Suprapubic skin (tissue), 4 donors: Measurements from ENCODE around the gene MICB. TPM values are rescaled to one million over a fixed set of nuclear protein-coding genes. Genes with fewer than 3 reads are reported as not detected.

Source experiments
- DNase-seq, 2 donors: peaks; one replicate each; pipeline ENCODE4 v3.0.0-alpha.2; 2019; ENCODE audit warnings: low spot score in 2 of 2
- H3K27ac ChIP-seq: fragments of 200-600 bp; sonication (generic); one replicate; pipeline ENCODE4 v1.5.1; 2019
- H3K27me3 ChIP-seq: fragments of 200-600 bp; sonication (generic); one replicate; pipeline ENCODE4 v1.5.1; 2019
- H3K36me3 ChIP-seq: fragments of 200-600 bp; sonication (generic); one replicate; pipeline ENCODE4 v1.5.1; 2019
- H3K4me1 ChIP-seq: fragments of 200-600 bp; sonication (generic); one replicate; pipeline ENCODE4 v1.5.1; 2019
- H3K4me3 ChIP-seq: fragments of 200-600 bp; sonication (generic); one replicate; pipeline ENCODE4 v1.5.1; 2019; ENCODE audit warnings: mild to moderate bottlenecking
- H3K9me3 ChIP-seq: fragments of 200-600 bp; sonication (generic); one replicate; pipeline ENCODE4 v1.5.1; 2019
- EP300 ChIP-seq: sonication (generic); formaldehyde crosslinking; IDR thresholded peaks from one replicate; pipeline ENCODE4 v1.6.1; 2017; ENCODE audit warnings: antibody characterized with exemption
- POLR2A ChIP-seq, 2 donors: fragments of 450-650 bp; IDR thresholded peaks; one replicate each; pipeline ENCODE4 v1.6.1; 2017; ENCODE audit warnings: antibody characterized with exemption in 2 of 2, mild to moderate bottlenecking in 2 of 2, moderate library complexity in 2 of 2
- POLR2AphosphoS5 ChIP-seq, 3 donors: sonication (generic); formaldehyde crosslinking; IDR thresholded peaks; one replicate each; pipeline ENCODE4 v1.6.1; 2017; ENCODE audit warnings: antibody characterized with exemption in 3 of 3
- WGBS: methylation state at CpG from one replicate; pipeline ENCODE4 v1.1.5; 2018; 5-methylcytosine and 5-hydroxymethylcytosine counted together
- total RNA-seq, 4 donors: library from RNA; depleted of rRNA; stranded (reverse); fragments of >200 nt; gene quantifications; one replicate each; pipeline ENCODE4 v1.1.0, GENCODE V29; 2016
- TF ChIP-seq, protein P1 (sequence below), 2 donors: fragments of 200-600 bp in 1 of 2; fragments of 450-650 bp in 1 of 2; sonication (generic) in 1 of 2; IDR thresholded peaks; one replicate each; pipeline ENCODE4 v1.5.1; 2016 to 2019; ENCODE audit warnings: antibody characterized with exemption in 2 of 2, mild to moderate bottlenecking in 1 of 2, moderate library complexity in 1 of 2

Gene MICB
- total RNA-seq, 4 donors from 2014 or later, result 0.26 to 2.4 (median 2.1) TPM

DNA sequence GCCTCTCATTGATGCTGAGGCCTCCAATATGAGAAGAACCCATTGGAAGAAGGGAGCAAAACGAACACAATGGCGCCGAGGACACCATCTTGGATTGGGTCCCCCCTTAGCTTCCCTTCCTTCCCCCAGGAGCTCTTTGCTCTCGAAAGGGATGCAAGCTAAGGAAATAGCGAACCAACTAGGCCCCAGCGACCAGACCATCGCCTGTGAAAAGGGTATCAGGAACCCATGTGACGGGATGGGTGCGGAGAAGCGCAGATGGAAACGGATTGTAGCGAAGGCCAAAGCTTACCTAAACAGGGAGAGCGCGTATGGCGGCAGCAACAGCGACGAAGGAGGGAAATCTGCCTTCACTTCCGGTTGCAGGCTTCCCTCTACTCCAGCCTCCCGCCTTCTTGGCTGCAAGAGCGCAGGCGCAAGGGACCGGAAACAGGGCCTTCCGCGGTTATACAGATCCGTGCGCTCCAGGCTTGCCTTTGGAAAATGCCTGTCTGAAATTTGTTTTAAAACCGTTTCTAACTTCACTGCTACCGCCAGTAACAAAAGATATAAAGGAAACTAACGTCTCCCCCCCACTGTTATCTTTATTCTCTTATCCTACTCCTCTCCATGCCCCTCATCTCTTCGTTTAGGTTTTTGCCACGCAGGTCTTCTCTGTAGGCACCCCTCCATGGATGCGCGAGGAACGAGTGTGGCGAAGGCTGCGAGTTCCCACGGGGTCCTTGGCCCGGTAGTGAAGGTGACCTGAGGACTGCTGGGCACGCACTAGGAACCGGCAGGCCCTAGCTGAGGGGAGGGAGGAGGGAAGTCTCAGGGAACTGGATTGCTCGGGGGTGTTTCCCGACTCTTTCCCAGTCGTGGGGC lies 43.9 kb downstream of the MICB start, which contains the start of gene DDX39B:
DDX39B (minus strand) TSS at position 346 of the 864 bp plus-strand sequence. CDS start 1,471 bp downstream, outside the sequence.
- DNase-seq, result peak; percentile 97
- Histone ChIP-seq H3K9me3 (no peaks in the 10 kb centered on the region), H3K27me3 (no peaks in the 10 kb centered on the region), H3K4me1 (peaks cover 53% of the 10 kb centered on the region), H3K4me3 (peak within 1 kb of the TSS; percentile 72), H3K36me3 (peaks cover 33% of the 10 kb centered on the region), H3K27ac (peak within 1 kb of the TSS; percentile 93)
- under 1% methylated on average over 38 of the region's 43 CpGs for WGBS
- TF ChIP-seq POLR2AphosphoS5 (IDR thresholded peaks at IDR 0.05), result peak; percentile 75 to 99 (median 97)
- peak; percentile 78 to 89 for TF ChIP-seq POLR2A (IDR thresholded peaks at IDR 0.05)
- TF ChIP-seq EP300, result no peak

DNA sequence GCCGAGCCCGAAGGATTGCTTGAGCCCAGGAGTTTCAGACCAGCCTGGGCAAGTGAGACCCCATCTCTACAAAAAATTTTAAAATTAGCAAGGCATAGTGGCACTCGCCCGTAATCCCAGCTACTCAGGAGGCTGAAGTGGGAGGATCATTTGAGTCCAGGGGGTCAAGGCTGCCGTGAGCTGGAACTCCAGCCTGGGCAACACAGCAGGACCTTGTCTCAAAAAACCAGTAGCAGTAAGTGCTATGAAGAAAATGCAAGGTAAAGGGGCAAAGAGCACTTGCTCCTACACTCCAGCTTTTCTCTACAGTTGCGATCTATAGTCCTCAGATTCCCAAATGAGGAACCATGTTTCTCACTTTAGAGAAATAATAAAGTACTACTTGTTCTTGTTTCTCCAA lies 45.7 kb downstream of the MICB start:
- DNase-seq, result no peak
- H3K27me3 ChIP-seq, result no peaks in the 10 kb centered on the region
- peaks cover 57% of the 10 kb centered on the region for H3K4me1 ChIP-seq
- no peak overlapping the region for H3K4me3 ChIP-seq
- 95% methylated on average over 6 of the region's 6 CpGs for WGBS
- peaks cover 15% of the 10 kb centered on the region for H3K36me3 ChIP-seq
- no peak overlapping the region for H3K27ac ChIP-seq
- no peaks in the 10 kb centered on the region for H3K9me3 ChIP-seq
- TF ChIP-seq EP300, result no peak
- no peak for TF ChIP-seq POLR2AphosphoS5 (IDR thresholded peaks at IDR 0.05)
- TF ChIP-seq, protein P1, sequence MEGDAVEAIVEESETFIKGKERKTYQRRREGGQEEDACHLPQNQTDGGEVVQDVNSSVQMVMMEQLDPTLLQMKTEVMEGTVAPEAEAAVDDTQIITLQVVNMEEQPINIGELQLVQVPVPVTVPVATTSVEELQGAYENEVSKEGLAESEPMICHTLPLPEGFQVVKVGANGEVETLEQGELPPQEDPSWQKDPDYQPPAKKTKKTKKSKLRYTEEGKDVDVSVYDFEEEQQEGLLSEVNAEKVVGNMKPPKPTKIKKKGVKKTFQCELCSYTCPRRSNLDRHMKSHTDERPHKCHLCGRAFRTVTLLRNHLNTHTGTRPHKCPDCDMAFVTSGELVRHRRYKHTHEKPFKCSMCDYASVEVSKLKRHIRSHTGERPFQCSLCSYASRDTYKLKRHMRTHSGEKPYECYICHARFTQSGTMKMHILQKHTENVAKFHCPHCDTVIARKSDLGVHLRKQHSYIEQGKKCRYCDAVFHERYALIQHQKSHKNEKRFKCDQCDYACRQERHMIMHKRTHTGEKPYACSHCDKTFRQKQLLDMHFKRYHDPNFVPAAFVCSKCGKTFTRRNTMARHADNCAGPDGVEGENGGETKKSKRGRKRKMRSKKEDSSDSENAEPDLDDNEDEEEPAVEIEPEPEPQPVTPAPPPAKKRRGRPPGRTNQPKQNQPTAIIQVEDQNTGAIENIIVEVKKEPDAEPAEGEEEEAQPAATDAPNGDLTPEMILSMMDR (IDR thresholded peaks at IDR 0.05), result no peak
- TF ChIP-seq POLR2A (IDR thresholded peaks at IDR 0.05), result no peak

GRCh38 chr6:31544676-31545075 lies 46.7 kb downstream of the MICB start:
- no peak for TF ChIP-seq EP300
- Histone ChIP-seq H3K4me3 (no peak overlapping the region), H3K36me3 (peaks cover 14% of the 10 kb centered on the region), H3K9me3 (no peaks in the 10 kb centered on the region), H3K4me1 (peaks cover 46% of the 10 kb centered on the region), H3K27ac (no peak overlapping the region), H3K27me3 (no peaks in the 10 kb centered on the region)
- DNase-seq, result no peak
- 71% methylated on average over 2 of the region's 2 CpGs for WGBS

DNA sequence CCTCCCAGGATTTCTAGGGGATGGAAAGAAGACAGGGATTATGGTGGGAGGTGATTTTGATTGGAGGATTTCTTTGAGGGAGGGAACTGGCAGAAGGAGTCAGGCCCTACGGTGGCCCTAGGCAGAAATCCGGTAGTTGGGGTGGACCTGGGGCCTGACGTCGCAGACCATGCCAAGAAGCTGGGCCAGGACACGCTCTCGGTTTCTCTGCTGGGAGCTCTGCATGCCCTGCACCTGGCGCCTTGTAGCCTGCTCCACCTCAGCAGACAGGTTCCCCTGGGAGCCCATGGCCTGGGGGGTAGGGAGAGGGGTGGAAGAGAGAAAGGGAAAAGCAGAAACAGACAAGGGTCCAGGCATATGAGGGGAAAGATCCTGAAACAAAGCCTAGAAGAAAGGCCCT lies 47.3 kb downstream of the MICB start:
- no peak for TF ChIP-seq POLR2A (IDR thresholded peaks at IDR 0.05)
- TF ChIP-seq, protein P1 (IDR thresholded peaks at IDR 0.05), result no peak
- no peak for TF ChIP-seq POLR2AphosphoS5 (IDR thresholded peaks at IDR 0.05)
- no peak for TF ChIP-seq EP300
- no peaks in the 10 kb centered on the region for H3K9me3 ChIP-seq
- DNase-seq, result no peak
- H3K4me1 ChIP-seq, result peaks cover 40% of the 10 kb centered on the region
- H3K36me3 ChIP-seq, result peaks cover 15% of the 10 kb centered on the region
- WGBS, result 62% methylated on average over 7 of the region's 7 CpGs
- H3K4me3 ChIP-seq, result no peak overlapping the region
- no peak overlapping the region for H3K27ac ChIP-seq
- H3K27me3 ChIP-seq, result no peaks in the 10 kb centered on the region

DNA sequence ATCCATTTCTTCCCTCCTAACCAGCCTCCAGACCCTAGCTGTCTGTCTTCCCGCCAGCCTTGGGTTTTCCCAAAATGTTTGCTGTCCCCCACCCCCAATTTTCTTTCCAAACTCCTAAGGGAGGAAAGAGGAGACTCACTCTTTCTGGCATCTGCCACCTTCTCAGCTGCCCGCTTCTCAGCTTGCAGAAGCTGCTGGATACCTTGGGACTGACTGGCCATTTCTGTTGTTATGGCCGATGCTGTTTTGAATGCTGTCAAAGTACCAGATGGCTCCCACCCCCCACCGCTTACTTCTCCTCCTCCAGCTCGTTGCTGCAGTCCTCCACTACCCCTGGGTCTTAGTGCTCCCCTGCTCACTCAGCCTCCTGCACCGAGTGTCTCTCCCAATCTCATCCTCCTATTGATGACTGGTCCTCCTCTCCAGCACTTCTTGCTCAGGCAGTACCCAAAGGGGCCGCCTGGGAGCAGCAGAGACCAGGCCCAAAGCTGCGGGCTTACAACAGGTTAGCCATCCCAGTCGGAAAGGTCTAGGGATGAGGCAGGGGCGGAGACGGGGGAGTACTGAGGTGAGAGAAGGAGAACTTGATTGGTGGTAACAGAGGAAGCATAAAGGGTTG lies 48.5 kb downstream of the MICB start, which contains the start of gene ATP6V1G2:
ATP6V1G2 (minus strand) TSS at position 270 of the 619 bp plus-strand sequence; CDS start at position 221, 49 bp downstream.
- Histone ChIP-seq H3K36me3 (peaks cover 27% of the 10 kb centered on the region), H3K4me1 (peaks cover 34% of the 10 kb centered on the region), H3K9me3 (no peaks in the 10 kb centered on the region), H3K27ac (peak within 1 kb of the TSS; percentile 57), H3K4me3 (peak within 1 kb of the TSS; percentile 40), H3K27me3 (no peaks in the 10 kb centered on the region)
- DNase-seq, result peak; percentile 94 to 95
- 6% methylated on average over 11 of the region's 11 CpGs for WGBS
- peak in 2 of 3 donors; percentile 17 to 26 for TF ChIP-seq POLR2AphosphoS5 (IDR thresholded peaks at IDR 0.05)
- TF ChIP-seq, protein P1 (IDR thresholded peaks at IDR 0.05), result peak; percentile 97
- TF ChIP-seq POLR2A (IDR thresholded peaks at IDR 0.05), result no peak
- no peak for TF ChIP-seq EP300
